BE2C (cell line): ENCODE measurements around the gene SSMEM1.

Source experiments
- DNase-seq: peaks from one replicate; pipeline ENCODE4 v3.0.0-alpha.2; 2020
- H3K27me3 ChIP-seq: fragments of 250-450 bp; sonication (Bioruptor Pico); 2 replicates; pipeline ENCODE4 v1.5.1; 2020; ENCODE audit warnings: mild to moderate bottlenecking
- H3K36me3 ChIP-seq: fragments of 250-450 bp; sonication (Bioruptor Pico); 2 replicates; pipeline ENCODE4 v1.5.1; 2020; ENCODE audit warnings: mild to moderate bottlenecking
- H3K4me1 ChIP-seq: fragments of 250-450 bp; sonication (Bioruptor Pico); 2 replicates; pipeline ENCODE4 v1.5.1; 2020
- H3K4me3 ChIP-seq: 2 replicates; pipeline ENCODE4 v1.5.1; 2011; ENCODE audit warnings: low read depth, low read length
- H3K9me3 ChIP-seq: fragments of 250-450 bp; sonication (Bioruptor Pico); 2 replicates; pipeline ENCODE4 v1.5.1; 2020
- TF ChIP-seq, protein P1 (sequence below): IDR thresholded peaks from 2 replicates; pipeline ENCODE4 v1.5.1; 2012; ENCODE audit warnings: mild to moderate bottlenecking, low read depth, low read length

SSMEM1 gene

DNA sequence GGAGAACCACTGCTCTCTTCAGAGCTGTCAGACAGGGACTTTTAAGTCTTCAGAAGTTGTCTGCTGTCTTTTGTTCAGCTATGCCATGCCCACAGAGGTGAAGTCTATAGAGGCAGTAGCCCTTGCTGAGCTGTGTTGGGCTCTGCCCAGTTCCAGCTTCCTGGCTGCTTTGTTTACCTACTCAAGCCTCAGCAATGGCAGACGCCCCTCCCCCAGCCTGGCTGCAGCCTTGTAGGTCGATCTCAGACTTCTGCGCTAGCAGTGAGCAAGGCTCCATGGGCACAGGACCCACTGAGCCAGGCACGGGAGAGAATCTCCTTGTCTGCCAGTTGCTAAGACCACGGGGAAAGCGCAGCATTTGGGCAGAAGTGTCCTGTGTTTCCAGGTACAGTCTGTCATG is 46.9 kb downstream of the SSMEM1 start:
- H3K4me3 ChIP-seq, result no peak overlapping the region
- H3K36me3 ChIP-seq, result no peaks in the 10 kb centered on the region
- no peaks in the 10 kb centered on the region for H3K27me3 ChIP-seq
- TF ChIP-seq, protein P1, sequence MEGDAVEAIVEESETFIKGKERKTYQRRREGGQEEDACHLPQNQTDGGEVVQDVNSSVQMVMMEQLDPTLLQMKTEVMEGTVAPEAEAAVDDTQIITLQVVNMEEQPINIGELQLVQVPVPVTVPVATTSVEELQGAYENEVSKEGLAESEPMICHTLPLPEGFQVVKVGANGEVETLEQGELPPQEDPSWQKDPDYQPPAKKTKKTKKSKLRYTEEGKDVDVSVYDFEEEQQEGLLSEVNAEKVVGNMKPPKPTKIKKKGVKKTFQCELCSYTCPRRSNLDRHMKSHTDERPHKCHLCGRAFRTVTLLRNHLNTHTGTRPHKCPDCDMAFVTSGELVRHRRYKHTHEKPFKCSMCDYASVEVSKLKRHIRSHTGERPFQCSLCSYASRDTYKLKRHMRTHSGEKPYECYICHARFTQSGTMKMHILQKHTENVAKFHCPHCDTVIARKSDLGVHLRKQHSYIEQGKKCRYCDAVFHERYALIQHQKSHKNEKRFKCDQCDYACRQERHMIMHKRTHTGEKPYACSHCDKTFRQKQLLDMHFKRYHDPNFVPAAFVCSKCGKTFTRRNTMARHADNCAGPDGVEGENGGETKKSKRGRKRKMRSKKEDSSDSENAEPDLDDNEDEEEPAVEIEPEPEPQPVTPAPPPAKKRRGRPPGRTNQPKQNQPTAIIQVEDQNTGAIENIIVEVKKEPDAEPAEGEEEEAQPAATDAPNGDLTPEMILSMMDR, result no peak
- H3K9me3 ChIP-seq, result no peaks in the 10 kb centered on the region
- H3K4me1 ChIP-seq, result no peaks in the 10 kb centered on the region
- no peak for DNase-seq

- Histone ChIP-seq H3K36me3 (no peaks in the 10 kb centered on the region), H3K4me3 (no peak overlapping the region), H3K9me3 (no peaks in the 10 kb centered on the region), H3K27me3 (no peaks in the 10 kb centered on the region), H3K4me1 (no peaks in the 10 kb centered on the region)
- TF ChIP-seq, protein P1, result no peak
- DNase-seq, result no peak
Observed at GRCh38 chr7:130256704-130257103, 49.0 kb downstream of the SSMEM1 start.

DNA sequence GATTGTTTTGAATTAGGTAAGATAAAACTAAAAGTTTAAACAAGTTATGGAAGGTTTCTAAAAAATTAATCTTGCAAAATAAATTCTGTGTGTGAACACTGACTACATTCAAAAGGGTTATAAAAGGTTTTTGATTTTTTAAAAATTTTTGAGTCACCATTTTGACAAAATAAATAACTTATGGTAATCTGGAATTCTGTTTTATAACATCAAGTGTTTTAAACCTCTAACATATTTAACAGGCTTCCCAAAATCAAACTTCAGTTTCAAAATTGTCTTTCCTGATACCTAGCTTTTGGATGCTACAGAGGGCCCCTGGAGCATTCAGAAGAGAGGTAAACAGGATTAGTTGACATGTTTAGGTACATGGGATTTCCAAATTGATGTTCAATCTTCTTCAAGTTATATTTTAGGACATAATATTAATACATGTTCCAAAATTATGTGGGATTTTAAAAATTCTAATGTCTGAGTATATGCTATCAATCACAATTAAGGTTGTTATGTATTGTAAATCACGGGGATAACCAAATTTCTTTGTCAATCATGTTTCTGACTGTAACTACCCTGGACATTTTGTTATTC is 50.9 kb downstream of the SSMEM1 start:
- H3K9me3 ChIP-seq, result no peaks in the 10 kb centered on the region
- H3K27me3 ChIP-seq, result no peaks in the 10 kb centered on the region
- H3K4me3 ChIP-seq, result no peak overlapping the region
- no peaks in the 10 kb centered on the region for H3K4me1 ChIP-seq
- TF ChIP-seq, protein P1, result no peak
- no peaks in the 10 kb centered on the region for H3K36me3 ChIP-seq
- DNase-seq, result no peak

DNA sequence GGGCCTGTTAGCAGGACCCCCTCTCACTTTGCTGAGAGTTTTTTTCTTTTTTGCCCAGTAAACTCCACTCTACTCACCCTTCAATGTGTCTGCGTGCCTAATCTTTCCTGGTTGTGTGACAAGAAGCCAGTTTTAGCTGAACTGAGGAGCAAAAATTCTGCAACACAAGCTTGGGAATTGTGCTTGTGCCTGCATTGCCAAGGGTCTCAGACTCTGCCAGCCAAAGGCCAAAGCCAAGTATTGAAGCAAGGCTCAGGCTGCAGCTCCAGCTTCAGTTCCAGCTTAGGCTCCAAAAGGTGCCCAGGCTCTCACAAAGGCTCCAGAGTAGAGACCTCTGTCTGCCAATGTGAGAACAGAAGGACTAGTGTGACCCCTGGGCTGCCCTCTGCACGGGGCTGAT is 54.8 kb downstream of the SSMEM1 start:
- Histone ChIP-seq H3K36me3 (no peaks in the 10 kb centered on the region), H3K9me3 (no peaks in the 10 kb centered on the region), H3K4me1 (no peaks in the 10 kb centered on the region), H3K27me3 (peaks cover 4% of the 10 kb centered on the region; the same call in 1 of the 2 replicates), H3K4me3 (no peak overlapping the region)
- TF ChIP-seq, protein P1, result no peak
- DNase-seq, result no peak

DNA sequence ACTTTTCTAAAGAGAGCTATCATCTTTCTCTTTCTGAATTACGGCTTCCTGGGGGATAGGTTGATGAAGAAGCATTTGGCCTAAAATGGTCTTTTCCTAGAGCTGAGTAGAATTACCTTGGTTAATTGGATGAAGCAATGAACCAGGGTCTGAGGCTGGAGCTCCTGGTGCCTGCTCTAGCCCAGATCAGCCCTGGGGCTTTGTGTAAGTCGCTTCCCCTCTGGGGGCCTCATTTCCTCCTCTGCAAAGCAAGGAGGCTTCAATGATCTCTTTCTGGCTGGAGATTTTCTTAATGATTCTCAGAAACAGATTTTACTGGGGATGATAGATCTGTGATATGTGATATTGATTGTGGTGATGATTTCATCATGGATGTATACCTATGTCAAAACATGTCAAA is 55.5 kb downstream of the SSMEM1 start:
- Histone ChIP-seq H3K4me1 (no peaks in the 10 kb centered on the region), H3K36me3 (no peaks in the 10 kb centered on the region), H3K9me3 (no peaks in the 10 kb centered on the region), H3K4me3 (no peak overlapping the region), H3K27me3 (peaks cover 7% of the 10 kb centered on the region)
- no peak for DNase-seq
- TF ChIP-seq, protein P1, result no peak
